Neural cell (in vitro differentiated cells): ENCODE data around the gene SLAMF9.

Source experiments
- CTCF ChIP-seq: fragments of 450-650 bp; IDR thresholded peaks from 2 replicates; pipeline ENCODE4 v1.5.1; 2014; ENCODE audit warnings: antibody characterized with exemption, mild to moderate bottlenecking, moderate library complexity; ENCODE audit not compliant: poor library complexity, severe bottlenecking
- EZH2 ChIP-seq: fragments of 200-600, 300-800 bp; shearing (Covaris generic), sonication (generic); IDR thresholded peaks from 2 replicates; pipeline ENCODE4 v1.6.1; 2014; ENCODE audit warnings: antibody characterized with exemption, low read length, borderline replicate concordance, mild to moderate bottlenecking; ENCODE audit not compliant: insufficient read depth, poor library complexity, severe bottlenecking
- REST ChIP-seq: IDR thresholded peaks from 2 replicates; pipeline ENCODE4 v1.6.1; 2012; ENCODE audit warnings: borderline replicate concordance

GRCh38 chr1:159915571-159916241 lies 38.3 kb downstream of the SLAMF9 start:
- no peak for TF ChIP-seq CTCF
- no peak for TF ChIP-seq EZH2
- no peak for TF ChIP-seq REST
